PFSK-1 (cell line): ENCODE measurements around the gene ACSL3.

Source experiments
- FOXP2 ChIP-seq: optimal IDR thresholded peaks from 2 replicates; pipeline ENCODE3; 2011; ENCODE audit warnings: borderline replicate concordance, control low read depth, inconsistent platforms; ENCODE audit not compliant: insufficient read depth; ENCODE audit errors: extremely low read length, extremely low read depth
- POLR2AphosphoS5 ChIP-seq: IDR thresholded peaks from 2 replicates; pipeline ENCODE4 v1.6.1; 2012; ENCODE audit warnings: low read depth, mild to moderate bottlenecking, control low read depth, low read length, moderate library complexity
- REST ChIP-seq, 2 experiments: IDR thresholded peaks; 2 replicates each; pipeline versions ENCODE4 v1.6.1 to v1.8.0; 2011 to 2012; ENCODE audit warnings: low read depth in 2 of 2, low read length in 2 of 2, control low read depth in 1 of 2, inconsistent platforms in 1 of 2, mild to moderate bottlenecking in 1 of 2, moderate library complexity in 1 of 2; ENCODE audit not compliant: insufficient read depth in 1 of 2
- SIN3A ChIP-seq: IDR thresholded peaks from 2 replicates; pipeline ENCODE4 v1.6.1; 2012; ENCODE audit warnings: mild to moderate bottlenecking, low read length, moderate library complexity, borderline replicate concordance; ENCODE audit not compliant: insufficient read depth
- TAF1 ChIP-seq: IDR thresholded peaks from 2 replicates; pipeline ENCODE4 v1.6.1; 2012; ENCODE audit warnings: low read length, control low read depth, borderline replicate concordance; ENCODE audit not compliant: insufficient read depth

Gene ACSL3

GRCh38 chr2:222946700-222947287 is 86.0 kb downstream of the ACSL3 start:
- TF ChIP-seq POLR2AphosphoS5 (no peak), REST (IDR thresholded peaks at IDR 0.05; ENCODE audit: insufficient read depth in 1 of 2, low read depth in 2 of 2, low read length in 2 of 2) (no peak), TAF1 (no peak), FOXP2 (no peak), SIN3A (no peak)

- TF ChIP-seq REST (IDR thresholded peaks at IDR 0.05; ENCODE audit: insufficient read depth in 1 of 2, low read depth in 2 of 2, low read length in 2 of 2) (no peak), SIN3A (no peak), TAF1 (no peak), POLR2AphosphoS5 (no peak), FOXP2 (no peak)
Measured at GRCh38 chr2:222949073-222949472, 88.2 kb downstream of the ACSL3 start.

- TF ChIP-seq TAF1 (no peak), SIN3A (no peak), FOXP2 (no peak), REST (IDR thresholded peaks at IDR 0.05; ENCODE audit: insufficient read depth in 1 of 2, low read depth in 2 of 2, low read length in 2 of 2) (no peak)
Measured at GRCh38 chr2:222949690-222950323, 89.0 kb downstream of the ACSL3 start.

- TF ChIP-seq TAF1 (no peak), POLR2AphosphoS5 (no peak), SIN3A (no peak), REST (IDR thresholded peaks at IDR 0.05; ENCODE audit: insufficient read depth in 1 of 2, low read depth in 2 of 2, low read length in 2 of 2) (no peak)
Measured at GRCh38 chr2:222950638-222951285, 89.9 kb downstream of the ACSL3 start.

- TF ChIP-seq REST (IDR thresholded peaks at IDR 0.05; ENCODE audit: insufficient read depth in 1 of 2, low read depth in 2 of 2, low read length in 2 of 2), result no peak
- TF ChIP-seq POLR2AphosphoS5, result no peak
- TF ChIP-seq FOXP2, result no peak
- no peak for TF ChIP-seq SIN3A
- no peak for TF ChIP-seq TAF1
Measured at GRCh38 chr2:222952204-222952603, 91.4 kb downstream of the ACSL3 start.
